NCI-H526 (cell line): ENCODE data around the gene DGKD.
A peak's percentile ranks its signal among the peaks of the same experiment; 100 is the strongest.

Source experiments
- DNase-seq, 2 experiments: peaks; one replicate each; lab custom pipeline; 2025; lab: John Stamatoyannopoulos, UW

Gene DGKD

GRCh38 chr2:233446121-233446520, 91.8 kb downstream of the DGKD start:
- DNase-seq, result no peak

- DNase-seq, result no peak
These were observed 92.5 kb downstream of the DGKD start for GRCh38 chr2:233446606-233447305.

- DNase-seq, result no peak
These were observed 93.4 kb downstream of the DGKD start for GRCh38 chr2:233447506-233448219.

GRCh38 chr2:233448220-233448559, 93.9 kb downstream of the DGKD start:
- DNase-seq, result peak in 1 of 2 experiments; percentile 40

GRCh38 chr2:233448575-233448974, 94.3 kb downstream of the DGKD start:
- DNase-seq, result no peak

GRCh38 chr2:233449081-233449901, 95.0 kb downstream of the DGKD start:
- DNase-seq, result peak in 1 of 2 experiments; percentile 68

- DNase-seq, result no peak
These were observed 95.9 kb downstream of the DGKD start for GRCh38 chr2:233449921-233450863.

GRCh38 chr2:233450864-233451575, 96.7 kb downstream of the DGKD start:
- DNase-seq, result no peak

GRCh38 chr2:233451950-233452349, 97.7 kb downstream of the DGKD start:
- DNase-seq, result no peak

GRCh38 chr2:233453111-233453915, 99.0 kb downstream of the DGKD start:
- DNase-seq, result no peak

- no peak for DNase-seq
These were observed 99.6 kb downstream of the DGKD start for GRCh38 chr2:233453916-233454315.

GRCh38 chr2:233455006-233455405, 100.7 kb downstream of the DGKD start:
- DNase-seq, result no peak

- no peak for DNase-seq
These were observed 101.2 kb downstream of the DGKD start for GRCh38 chr2:233455491-233455890.

- no peak for DNase-seq
These were observed 101.8 kb downstream of the DGKD start for GRCh38 chr2:233456111-233456510.

GRCh38 chr2:233456934-233457333, 102.6 kb downstream of the DGKD start:
- no peak for DNase-seq

GRCh38 chr2:233457356-233457755, 103.1 kb downstream of the DGKD start:
- no peak for DNase-seq

- no peak for DNase-seq
These were observed 103.8 kb downstream of the DGKD start for GRCh38 chr2:233458031-233458610.

GRCh38 chr2:233458826-233459225, 104.5 kb downstream of the DGKD start:
- no peak for DNase-seq

GRCh38 chr2:233459426-233459825, 105.1 kb downstream of the DGKD start:
- no peak for DNase-seq
